Measurements from ENCODE around the gene NEUROG3. TPM values are rescaled to one million over a fixed set of nuclear protein-coding genes. Genes with fewer than 3 reads are reported as not detected.

The NEUROG3 gene
- total RNA-seq, 1 donor from 2014 or later = not detected

DNA sequence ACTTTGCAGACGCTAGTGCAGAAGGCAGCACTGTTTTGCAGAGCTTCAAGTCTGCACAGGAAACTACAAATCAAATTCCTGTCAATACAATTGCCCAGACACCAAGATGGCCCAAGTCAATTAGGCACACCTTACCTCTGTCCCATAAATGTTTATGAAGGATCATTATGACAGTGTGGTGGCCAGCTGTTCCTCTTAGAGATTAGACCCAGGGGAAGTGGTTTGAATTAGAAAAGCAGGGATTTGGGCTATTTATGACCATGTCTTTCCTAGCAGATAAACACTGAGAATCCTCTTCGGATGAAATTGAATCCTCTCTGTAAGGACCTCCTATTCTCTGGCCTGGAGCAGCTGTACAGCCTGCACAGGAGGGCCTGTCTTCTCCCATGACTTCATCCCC is 9.9 kb upstream of the NEUROG3 start:
- Histone ChIP-seq H3K4me1 (no peaks in the 10 kb centered on the region), H3K27ac (no peak overlapping the region), H3K27me3 (no peaks in the 10 kb centered on the region), H3K4me3 (no peak overlapping the region), H3K9me3 (no peaks in the 10 kb centered on the region), H3K36me3 (no peaks in the 10 kb centered on the region)
- no peak for DNase-seq (ENCODE audit: low spot score in 2 of 2)
- intact Hi-C loops (cut with DNase I) = no loop called here
- TF ChIP-seq CTCF (IDR thresholded peaks at IDR 0.05) = no peak

DNA sequence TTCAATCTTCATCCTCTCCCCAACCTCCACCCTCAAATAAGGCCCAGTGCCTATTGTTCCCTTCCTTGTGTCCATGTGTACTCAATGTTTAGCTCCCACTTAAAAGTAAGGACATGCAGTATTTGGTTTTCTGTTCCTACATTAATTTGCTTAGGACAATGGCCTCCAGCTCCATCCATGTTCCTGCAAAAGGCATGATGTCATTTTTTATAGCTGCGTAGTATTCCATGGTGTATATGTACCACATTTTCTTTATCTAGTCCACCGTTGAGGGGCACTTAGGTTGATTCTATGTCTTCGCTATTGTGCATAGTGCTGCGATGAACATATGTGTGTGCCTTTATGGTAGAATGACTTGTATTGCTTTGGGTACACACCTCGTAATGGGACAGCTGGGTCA is 7.2 kb upstream of the NEUROG3 start:
- Histone ChIP-seq H3K27ac (no peak overlapping the region), H3K4me3 (no peak overlapping the region), H3K36me3 (no peaks in the 10 kb centered on the region), H3K27me3 (no peaks in the 10 kb centered on the region), H3K4me1 (no peaks in the 10 kb centered on the region), H3K9me3 (no peaks in the 10 kb centered on the region)
- DNase-seq (ENCODE audit: low spot score in 2 of 2) = no peak
- TF ChIP-seq CTCF (IDR thresholded peaks at IDR 0.05) = no peak
- intact Hi-C loops (cut with DNase I) = no loop called here

- intact Hi-C loops (cut with DNase I) = no loop called here
- H3K9me3 ChIP-seq = no peaks in the 10 kb centered on the region
- no peak for DNase-seq (ENCODE audit: low spot score in 2 of 2)
- H3K4me1 ChIP-seq = no peaks in the 10 kb centered on the region
- H3K27me3 ChIP-seq = peaks cover 3% of the 10 kb centered on the region
- no peak overlapping the region for H3K4me3 ChIP-seq
- TF ChIP-seq CTCF (IDR thresholded peaks at IDR 0.05) = no peak
- no peak overlapping the region for H3K27ac ChIP-seq
- H3K36me3 ChIP-seq = no peaks in the 10 kb centered on the region
Observed at GRCh38 chr10:69579464-69580060, 6.3 kb upstream of the NEUROG3 start.

DNA sequence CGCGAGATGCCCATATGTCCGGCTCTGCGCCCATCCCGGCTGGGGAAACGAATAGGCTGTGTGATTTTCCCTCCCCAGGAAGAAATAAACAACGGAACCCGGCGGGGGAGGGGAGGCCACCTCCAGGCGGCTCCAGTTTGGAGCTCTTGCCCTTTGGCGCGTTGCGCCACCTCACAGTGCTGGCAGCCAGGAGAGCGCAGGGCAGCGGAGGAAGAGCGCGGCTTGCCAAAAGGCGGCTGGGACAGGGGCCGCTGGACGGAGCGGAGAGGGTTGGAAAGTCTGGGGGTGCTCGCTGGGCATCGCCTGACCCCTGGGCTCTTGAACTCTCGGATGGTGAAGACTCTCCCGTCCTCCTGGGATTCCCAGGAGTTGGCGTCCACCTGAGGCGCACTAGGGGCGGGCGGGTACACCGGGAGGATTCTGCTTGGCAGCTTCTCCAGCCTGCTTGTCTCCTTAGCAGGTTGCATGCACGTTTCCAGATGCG is 5.3 kb upstream of the NEUROG3 start:
- no peak for DNase-seq (ENCODE audit: low spot score in 2 of 2)
- no peak for TF ChIP-seq CTCF (IDR thresholded peaks at IDR 0.05)
- no peaks in the 10 kb centered on the region for H3K4me1 ChIP-seq
- intact Hi-C loops (cut with DNase I) = no loop called here
- no peaks in the 10 kb centered on the region for H3K9me3 ChIP-seq
- no peak overlapping the region for H3K27ac ChIP-seq
- peaks cover 6% of the 10 kb centered on the region for H3K27me3 ChIP-seq
- no peaks in the 10 kb centered on the region for H3K36me3 ChIP-seq
- no peak overlapping the region for H3K4me3 ChIP-seq

DNA sequence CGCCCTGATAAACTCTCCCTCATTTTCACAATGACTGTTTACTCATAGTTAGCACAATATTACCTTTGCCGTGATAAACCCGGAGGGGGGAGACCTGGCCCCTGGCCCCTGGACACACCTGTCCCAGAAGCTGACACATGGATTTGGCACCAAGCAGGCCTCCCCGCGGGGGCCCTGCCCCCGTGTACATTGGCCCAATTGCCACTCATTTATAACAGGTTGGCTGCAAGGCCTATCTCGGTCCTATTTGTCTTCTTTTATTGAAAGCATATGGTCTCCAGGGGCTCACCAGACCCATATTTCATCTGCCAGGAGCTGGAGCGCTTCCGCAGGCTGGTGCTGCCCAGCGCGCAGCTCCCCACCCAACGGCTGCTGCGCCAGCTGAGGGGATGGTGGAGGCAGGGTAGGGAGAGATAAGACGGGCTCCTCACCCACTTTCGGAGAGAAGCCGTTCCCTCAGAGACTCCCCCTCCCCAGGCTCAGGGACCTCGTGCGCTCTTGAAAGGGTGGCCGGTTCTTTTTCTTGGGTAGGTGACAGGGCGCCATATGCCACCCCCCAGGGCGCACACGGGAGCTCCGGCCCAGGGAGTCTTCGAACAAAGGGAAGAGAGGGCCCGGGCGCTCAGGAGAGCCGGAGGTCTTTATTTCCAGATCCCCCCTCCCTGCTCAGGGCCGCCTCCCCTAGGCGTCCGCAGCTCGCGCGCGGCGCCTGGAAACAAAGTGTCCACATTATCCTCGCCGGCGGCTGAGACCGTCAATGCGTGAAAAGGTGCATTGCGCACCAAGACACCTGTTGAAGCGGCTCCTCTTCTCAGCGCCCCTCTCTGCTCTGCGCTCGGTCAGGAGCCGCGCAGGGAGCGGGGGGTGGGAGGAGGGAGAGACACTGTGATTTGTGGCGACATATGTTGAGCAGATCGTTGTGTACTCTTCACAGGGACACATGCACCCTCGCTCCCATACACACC is 4.3 kb upstream of the NEUROG3 start:
- no peak for TF ChIP-seq CTCF (IDR thresholded peaks at IDR 0.05)
- H3K36me3 ChIP-seq = no peaks in the 10 kb centered on the region
- no peaks in the 10 kb centered on the region for H3K9me3 ChIP-seq
- peaks cover 11% of the 10 kb centered on the region for H3K27me3 ChIP-seq
- intact Hi-C loops (cut with DNase I) = no loop called here
- peaks cover 0 to 8% of the 10 kb centered on the region in 2 donors for H3K4me1 ChIP-seq
- H3K27ac ChIP-seq = no peak overlapping the region
- no peak for DNase-seq (ENCODE audit: low spot score in 2 of 2)
- H3K4me3 ChIP-seq = no peak overlapping the region

Data from ascending aorta (tissue), 2 donors.